ENCODE measurements around the gene ZNF273. TPM values are rescaled to one million over a fixed set of nuclear protein-coding genes. Genes with fewer than 3 reads are reported as not detected.

The ZNF273 gene
- total RNA-seq, 1 donor from 2014 or later: 1.7 TPM

DNA sequence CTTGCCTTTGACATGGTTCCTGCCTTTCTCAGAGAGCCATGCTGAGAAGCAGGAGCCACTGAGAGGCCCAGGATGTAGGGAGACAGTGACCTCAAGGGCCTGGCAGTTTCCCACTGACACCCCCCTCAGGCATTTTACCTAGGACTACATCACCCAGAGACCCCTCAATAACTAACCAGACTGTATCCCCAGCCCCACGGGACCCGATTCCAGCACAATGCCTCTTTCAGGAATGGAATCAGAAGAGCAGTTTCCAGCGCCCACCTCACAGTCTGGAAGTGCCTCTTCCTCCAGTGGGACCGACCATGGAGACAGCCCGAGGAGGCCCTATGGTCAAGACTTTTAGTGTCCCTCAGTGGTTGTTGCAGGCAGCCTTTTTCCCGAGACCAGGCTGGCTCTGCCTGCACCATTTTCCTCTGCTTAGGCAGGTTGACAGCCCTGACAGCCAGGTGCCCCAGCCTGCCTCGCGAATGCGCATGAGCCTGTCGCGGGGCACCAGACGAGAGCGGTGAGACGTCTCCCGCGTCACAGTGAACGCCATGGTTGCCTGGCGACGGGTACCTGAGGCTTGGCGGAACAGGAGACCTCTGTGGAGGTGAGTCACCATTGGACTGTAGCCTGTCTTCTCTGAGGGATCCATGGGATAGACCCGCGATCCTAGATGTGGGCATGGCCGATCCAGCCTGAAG lies 28.4 kb upstream of the ZNF273 start:
- no peak overlapping the region for H3K27ac ChIP-seq
- intact Hi-C loops (cut with DNase I): no loop called here

DNA sequence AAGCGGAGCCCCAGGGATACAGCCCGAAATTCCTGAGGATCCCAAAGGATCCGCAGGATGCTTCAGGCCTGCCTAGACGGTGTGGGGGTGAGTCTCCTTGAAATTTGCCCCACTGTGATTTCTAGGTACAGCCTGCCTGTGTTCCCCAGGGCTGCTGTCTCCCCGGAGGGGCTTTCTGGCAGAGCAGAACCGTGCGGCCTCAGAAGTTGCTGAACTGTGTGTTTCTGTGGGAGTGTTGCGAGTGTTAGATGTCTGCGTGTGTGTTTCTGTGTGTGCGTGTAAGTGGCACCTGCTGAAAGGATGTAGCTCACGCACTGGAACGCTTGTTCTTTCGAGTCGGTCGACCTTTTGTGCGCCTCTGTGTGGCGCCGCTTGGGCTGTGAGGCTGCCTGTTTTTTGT lies 27.8 kb upstream of the ZNF273 start:
- TF ChIP-seq, protein P1, sequence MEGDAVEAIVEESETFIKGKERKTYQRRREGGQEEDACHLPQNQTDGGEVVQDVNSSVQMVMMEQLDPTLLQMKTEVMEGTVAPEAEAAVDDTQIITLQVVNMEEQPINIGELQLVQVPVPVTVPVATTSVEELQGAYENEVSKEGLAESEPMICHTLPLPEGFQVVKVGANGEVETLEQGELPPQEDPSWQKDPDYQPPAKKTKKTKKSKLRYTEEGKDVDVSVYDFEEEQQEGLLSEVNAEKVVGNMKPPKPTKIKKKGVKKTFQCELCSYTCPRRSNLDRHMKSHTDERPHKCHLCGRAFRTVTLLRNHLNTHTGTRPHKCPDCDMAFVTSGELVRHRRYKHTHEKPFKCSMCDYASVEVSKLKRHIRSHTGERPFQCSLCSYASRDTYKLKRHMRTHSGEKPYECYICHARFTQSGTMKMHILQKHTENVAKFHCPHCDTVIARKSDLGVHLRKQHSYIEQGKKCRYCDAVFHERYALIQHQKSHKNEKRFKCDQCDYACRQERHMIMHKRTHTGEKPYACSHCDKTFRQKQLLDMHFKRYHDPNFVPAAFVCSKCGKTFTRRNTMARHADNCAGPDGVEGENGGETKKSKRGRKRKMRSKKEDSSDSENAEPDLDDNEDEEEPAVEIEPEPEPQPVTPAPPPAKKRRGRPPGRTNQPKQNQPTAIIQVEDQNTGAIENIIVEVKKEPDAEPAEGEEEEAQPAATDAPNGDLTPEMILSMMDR (IDR thresholded peaks at IDR 0.05): no peak
- H3K9me3 ChIP-seq: no peaks in the 10 kb centered on the region
- no peak for DNase-seq (ENCODE audit: low spot score in 2 of 2)
- H3K36me3 ChIP-seq: no peaks in the 10 kb centered on the region
- H3K27me3 ChIP-seq: no peaks in the 10 kb centered on the region
- intact Hi-C loops (cut with DNase I): no loop called here
- H3K27ac ChIP-seq: no peak overlapping the region
- no peaks in the 10 kb centered on the region for H3K4me1 ChIP-seq
- H3K4me3 ChIP-seq: no peak overlapping the region

More for the DNA sequence above, 28.4 kb upstream of the ZNF273 start:
- no peaks in the 10 kb centered on the region for H3K9me3 ChIP-seq
- H3K36me3 ChIP-seq: no peaks in the 10 kb centered on the region
- TF ChIP-seq, protein P1 (IDR thresholded peaks at IDR 0.05): no peak
- H3K4me1 ChIP-seq: no peaks in the 10 kb centered on the region
- no peaks in the 10 kb centered on the region for H3K27me3 ChIP-seq
- no peak for DNase-seq (ENCODE audit: low spot score in 2 of 2)
- H3K4me3 ChIP-seq: no peak overlapping the region

DNA sequence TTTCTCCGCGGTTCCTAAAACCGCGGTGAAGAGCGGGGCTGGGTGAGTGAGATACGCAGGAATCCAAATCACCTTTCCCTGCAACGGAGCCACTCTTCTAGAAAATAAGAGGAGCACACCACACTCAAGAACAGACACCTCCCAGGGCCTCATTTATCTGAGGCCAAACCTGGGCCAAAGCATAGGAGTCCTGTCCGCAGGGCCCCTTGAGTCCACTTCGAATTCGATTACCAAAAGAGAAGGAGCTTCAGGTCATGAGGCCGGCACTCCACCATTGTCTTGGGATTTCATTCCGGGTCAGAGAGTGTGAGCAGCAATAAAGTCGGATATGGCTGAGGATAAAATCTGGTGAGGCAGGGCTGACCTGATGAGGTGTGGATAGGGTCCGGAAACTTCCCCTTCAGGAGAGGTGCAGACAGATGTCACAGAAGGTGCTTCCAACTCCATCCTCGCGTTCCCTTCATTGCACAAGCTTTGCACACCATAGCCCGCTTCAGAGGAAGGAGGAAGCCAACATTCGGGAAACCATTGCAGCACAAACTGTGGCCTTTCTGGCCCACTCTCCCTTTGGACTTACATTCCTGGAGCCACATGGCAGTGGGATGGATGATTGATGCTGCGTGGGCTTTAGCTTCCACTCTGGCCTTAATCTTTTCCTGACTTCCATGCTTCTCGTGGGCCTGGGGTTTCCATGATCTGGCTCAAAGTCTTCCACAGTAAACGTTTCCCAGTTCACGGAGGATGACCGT lies 27.2 kb upstream of the ZNF273 start:
- H3K27me3 ChIP-seq: no peaks in the 10 kb centered on the region
- intact Hi-C loops (cut with DNase I): no loop called here
- TF ChIP-seq, protein P1 (IDR thresholded peaks at IDR 0.05): no peak

DNA sequence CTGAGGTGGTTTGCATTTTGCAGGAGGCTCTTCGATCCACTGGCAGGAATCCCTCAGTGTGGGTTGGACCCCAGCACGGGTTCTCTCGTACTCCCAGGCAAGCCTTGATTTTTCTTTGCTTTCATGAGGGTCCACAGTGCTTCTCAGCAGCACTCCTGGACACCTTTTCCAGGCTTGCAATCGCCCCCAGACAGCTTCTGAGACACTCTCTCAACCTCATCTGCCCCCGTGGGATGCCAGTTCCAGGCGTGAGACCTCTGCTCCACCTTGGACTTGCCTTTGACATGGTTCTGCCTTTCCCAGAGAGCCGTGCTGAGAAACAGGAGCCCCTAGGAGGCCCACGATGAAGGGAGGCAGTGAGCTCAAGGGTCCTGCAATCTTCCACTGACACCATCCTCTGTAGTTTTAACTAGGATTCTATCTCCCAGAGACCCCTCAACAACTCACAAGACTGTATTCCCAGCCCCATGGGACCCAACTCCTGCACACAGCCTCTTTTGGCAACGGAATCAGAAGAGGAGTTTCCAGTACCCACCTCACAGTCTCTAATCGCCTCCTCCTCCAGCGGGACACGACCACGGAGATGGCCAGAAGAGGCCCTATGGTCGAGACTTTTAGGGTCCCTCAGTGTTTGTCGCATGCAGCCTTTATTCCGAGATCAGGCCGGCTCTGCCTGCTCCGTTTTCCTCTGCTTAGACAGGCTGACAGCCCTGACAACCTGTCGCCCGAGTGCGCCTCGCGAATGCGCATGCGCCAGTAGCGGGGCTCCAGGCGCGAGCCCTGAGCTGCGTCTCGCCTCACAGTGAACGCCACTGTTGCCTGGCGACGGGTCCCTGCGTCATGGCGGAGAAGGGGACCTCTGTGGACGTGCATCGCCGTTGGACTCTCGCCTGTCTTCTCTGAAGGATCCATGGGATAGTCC lies 26.0 kb upstream of the ZNF273 start:
- Histone ChIP-seq H3K27ac (no peak overlapping the region), H3K27me3 (no peaks in the 10 kb centered on the region), H3K4me3 (peak overlapping the region; percentile 41 to 56), H3K36me3 (no peaks in the 10 kb centered on the region), H3K9me3 (no peaks in the 10 kb centered on the region), H3K4me1 (no peaks in the 10 kb centered on the region)
- TF ChIP-seq, protein P1 (IDR thresholded peaks at IDR 0.05): no peak
- DNase-seq (ENCODE audit: low spot score in 2 of 2): no peak
- intact Hi-C loops (cut with DNase I): no loop called here

More for the DNA sequence above, 27.2 kb upstream of the ZNF273 start:
- Histone ChIP-seq H3K4me3 (no peak overlapping the region), H3K36me3 (no peaks in the 10 kb centered on the region), H3K4me1 (no peaks in the 10 kb centered on the region), H3K27ac (no peak overlapping the region), H3K9me3 (no peaks in the 10 kb centered on the region)
- DNase-seq (ENCODE audit: low spot score in 2 of 2): no peak

DNA sequence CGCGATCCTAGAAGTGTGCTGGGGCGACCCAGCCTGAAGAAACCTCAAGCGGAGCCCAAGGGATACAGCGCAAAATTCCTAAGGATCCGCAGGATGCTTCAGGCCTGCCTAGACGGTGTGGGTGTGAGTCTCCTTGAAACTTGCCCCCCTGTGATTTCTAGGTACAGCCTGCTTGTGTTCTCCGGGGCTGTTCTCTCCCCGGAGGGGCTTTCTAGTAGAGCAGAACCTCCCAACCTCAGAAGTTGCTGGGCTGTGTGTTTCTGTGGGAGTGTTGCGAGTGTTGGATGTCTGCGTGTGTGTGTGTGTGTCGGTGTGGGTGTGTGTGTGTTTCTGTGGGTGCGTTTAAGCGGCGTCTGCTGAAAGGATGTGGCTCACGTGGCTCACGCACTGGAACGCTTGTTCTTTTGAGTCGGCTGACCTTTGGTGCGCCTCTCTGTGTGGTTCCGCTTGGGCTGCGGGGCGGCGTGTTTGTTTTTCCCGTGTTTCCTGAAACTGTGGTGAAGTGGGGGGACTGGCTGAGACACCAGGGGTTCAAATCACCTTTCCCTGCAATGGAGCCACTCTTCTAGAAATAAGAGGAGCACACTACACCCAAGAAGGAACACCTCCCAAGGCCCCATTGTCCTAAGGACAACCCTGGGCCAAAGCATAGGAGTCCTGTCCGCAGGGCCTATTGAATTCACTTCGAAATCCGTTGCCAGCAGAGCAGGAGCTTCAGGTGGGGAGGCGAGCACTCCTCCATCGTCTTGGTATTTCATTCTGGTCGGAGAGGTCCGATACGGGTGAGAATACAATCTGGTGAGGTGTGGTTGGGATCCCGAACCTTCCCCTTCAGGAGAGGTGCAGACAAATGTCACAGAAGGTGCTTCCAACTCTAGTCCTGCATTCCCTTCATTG lies 25.1 kb upstream of the ZNF273 start:
- H3K27ac ChIP-seq: no peak overlapping the region
- DNase-seq (ENCODE audit: low spot score in 2 of 2): no peak
- no peaks in the 10 kb centered on the region for H3K36me3 ChIP-seq
- no peaks in the 10 kb centered on the region for H3K27me3 ChIP-seq
- H3K9me3 ChIP-seq: no peaks in the 10 kb centered on the region
- TF ChIP-seq, protein P1 (IDR thresholded peaks at IDR 0.05): no peak
- H3K4me3 ChIP-seq: peak overlapping the region; percentile 41 to 56
- H3K4me1 ChIP-seq: no peaks in the 10 kb centered on the region
- intact Hi-C loops (cut with DNase I): no loop called here

Data from ascending aorta (tissue), 2 donors.